ENCODE results near the gene EXOC3L4.

- TF ChIP-seq POLR2A (IDR thresholded peaks at IDR 0.05; ENCODE audit: low read length) (no peak), GATA1 (IDR thresholded peaks at IDR 0.05; ENCODE audit: low read depth, low read length) (no peak)
Measured at GRCh38 chr14:103058164-103059055, 36.1 kb upstream of the EXOC3L4 start.
